GM18520 (cell line): Measurements from ENCODE around the gene GNGT2.

ENCODE experiments used
- ATAC-seq: cut with Tn5 transposase; IDR thresholded peaks from one replicate; pipeline ENCODE4 v1.9.1; 2021; ENCODE audit not compliant: unreplicated experiment

Gene GNGT2

DNA sequence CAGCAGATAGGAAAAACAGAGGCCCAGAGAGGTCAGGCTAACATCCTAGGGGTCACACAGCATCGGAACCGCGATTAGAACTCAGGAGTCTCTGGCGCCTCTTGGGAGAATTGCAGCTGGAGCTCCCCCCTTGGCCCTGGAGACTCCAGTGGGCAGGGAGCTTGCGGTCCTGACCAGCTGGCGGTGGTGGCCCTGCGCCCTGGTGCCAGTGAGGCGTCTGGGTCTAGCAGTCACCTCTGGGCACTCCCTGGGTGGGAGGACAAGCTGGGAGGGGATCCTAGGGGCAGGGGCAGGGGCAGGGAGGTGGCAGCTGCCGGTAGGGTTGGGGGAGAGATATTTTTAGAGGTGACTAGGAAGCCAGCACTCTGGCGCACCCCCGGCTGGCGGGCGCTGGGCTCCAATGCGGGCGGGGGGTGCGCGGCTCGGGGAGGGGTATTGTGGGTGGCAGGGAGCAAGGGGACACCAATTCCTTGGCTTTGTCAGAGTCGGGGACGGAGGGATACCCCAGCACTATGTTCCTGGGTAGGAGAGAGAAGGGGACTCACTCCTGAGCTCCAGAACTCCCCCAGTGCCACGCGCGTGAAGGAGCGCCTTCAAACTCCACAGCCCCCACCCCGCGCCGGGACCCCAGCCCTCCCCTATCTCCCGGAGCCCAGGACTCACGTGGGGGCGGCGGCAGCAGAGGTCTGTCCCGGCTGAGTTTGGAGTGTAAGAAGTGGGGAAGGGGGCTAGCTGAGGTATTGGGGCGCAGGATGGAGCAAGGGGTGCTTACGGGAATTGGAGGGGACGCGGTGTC lies 19.6 kb upstream of the GNGT2 start:
- no peak for ATAC-seq

DNA sequence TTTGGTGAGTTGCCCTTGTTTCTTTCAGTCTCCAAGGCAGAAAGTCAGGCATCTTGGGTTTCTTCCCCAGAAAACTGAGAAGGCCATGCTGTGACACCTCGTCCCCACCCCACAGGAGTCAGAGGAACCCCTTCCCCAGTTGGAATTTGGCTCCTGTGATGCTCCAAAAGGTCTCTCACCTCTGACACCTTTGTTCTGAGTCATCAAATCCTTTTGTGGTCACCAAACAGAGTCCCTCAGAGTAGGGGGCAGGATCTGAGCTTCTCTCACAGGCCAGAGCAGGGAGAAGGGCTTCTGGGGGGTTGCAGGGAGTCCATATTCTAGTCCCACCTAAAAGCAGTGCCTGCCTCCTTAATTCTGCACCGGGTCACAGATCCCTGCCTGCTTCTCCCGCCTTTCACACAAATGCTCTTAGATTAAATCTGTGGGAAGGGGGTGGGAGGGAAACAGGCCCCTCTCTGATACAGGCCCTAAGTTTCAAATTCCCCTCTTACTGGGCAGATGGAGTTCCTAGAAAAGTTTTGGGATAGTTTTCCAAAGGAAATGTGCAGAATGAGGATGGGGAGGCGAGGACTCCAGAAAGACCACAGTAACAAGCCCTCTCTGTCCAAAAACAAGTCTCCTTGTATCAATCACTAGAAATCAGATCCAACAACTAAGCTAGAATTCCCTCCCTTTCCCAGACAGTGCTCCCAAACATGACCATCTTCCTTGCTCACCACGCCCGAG lies 18.9 kb upstream of the GNGT2 start:
- no peak for ATAC-seq

DNA sequence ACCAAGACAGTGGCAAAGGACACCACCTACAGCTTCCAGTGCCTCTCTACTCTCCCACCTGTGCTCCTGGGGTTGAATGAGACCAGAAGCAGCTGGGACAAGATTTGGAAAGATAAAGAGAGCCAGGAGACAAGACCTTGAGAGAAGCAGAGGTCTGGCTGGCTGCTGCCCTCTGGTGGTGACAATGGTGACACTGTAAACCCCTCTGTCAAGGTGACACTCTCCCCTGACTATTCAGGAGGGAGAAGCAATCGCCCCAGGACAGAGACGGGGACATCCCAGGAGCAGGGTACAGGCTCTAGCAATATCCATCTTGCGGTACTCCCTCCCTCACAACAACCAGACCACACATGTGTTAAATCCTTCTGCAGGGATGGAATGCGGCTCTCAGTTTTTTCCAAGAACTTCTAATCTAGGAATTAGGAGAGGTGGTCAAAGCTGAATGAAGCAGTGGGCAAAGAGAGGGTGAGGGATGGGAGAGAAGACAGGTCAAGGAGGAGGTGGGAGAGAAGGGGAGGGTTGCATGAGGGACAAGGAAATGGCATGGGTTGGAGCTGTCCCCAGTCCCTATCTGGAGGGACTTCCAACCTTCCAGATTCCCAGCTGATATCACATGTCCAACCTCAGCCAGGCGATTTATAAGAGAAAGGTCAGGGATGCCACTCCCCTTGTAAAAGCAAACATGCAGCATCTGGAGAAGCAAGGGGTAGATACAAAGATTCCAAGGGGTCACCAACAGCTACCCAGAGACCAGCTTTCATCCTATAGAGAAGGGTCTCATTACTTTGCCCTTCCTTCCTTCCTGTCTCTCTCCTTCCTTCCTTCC lies 17.3 kb upstream of the GNGT2 start:
- no peak for ATAC-seq

DNA sequence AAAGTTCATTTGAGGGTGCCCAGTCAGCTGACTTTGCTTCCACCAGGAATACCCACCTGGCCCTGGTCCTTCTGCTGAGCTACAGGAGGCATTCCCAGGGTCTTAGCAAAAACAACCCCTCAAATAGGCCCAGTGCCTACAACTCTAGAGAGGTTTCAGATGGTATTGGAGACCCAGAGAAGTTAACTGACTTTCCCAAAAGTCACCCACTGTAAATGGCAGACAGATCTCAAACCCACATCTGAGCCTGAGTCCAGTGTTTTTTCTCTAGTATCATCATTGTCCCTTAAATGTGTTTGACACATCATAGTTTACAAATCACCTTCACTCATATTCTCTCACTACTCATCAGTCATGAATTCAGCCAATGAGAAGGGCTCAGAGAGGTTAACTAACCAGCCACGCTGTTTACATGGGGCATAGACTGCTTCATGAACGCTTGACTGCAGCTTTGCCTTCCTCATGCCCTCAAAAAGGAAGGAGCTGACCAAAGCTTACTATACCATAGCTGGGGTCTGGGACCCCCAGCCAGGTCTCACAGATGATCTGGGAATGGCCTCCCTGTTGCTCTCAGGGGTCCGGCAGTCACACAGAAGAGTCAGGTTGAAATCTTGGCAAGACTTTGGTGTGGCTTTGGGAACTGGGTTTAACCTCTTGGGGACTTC lies 16.5 kb upstream of the GNGT2 start:
- no peak for ATAC-seq

DNA sequence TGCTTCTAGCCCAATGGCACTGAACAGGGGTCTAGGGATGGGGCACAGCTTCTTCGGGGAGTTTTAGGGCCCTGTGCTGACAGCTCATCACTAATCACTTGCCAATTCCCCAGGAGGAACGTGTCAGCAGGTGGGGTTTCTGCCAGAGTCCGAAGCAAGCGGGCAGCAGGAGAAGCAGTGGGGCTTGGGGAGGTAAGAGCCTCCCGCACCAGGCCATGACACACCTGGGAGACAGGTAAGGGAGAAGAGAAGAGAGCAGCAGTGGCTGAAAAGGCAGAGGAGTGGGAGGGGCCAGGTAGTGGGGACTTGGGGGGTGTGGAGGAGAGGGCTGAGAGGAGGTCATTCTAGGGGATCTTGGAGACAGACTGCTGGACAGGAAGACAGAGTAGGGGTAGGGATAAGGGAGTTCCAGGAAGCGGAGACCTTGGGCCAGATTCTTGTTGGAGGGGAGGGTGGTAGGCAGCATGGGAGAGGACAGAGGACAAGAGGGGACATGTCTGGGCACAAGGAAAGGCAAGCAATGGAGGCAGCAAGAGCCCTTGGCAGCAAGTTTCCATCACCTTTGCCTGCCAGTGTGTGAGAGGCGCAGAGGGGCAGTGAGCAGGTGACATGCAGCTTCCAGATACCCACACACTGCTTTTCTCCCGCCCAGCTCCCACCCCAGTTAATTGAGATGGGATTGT lies 15.3 kb upstream of the GNGT2 start:
- no peak for ATAC-seq

DNA sequence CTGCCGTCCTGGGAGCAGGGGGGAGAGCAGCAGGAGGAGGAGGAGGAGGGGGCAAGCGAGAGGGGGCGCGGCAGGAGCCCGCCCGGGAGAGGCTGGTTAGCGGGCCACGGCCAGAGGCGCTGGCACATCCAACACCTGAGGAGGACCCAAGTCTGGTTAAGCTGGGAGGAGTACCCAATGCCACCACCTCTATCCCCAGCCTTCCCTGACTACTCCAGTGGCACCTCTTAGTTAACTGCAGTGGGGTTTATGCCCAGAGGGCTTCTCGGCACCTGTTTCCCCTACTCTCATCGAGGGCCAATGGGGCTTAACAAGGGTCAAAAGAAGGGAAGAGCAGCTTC lies 14.6 kb upstream of the GNGT2 start:
- ATAC-seq = no peak

DNA sequence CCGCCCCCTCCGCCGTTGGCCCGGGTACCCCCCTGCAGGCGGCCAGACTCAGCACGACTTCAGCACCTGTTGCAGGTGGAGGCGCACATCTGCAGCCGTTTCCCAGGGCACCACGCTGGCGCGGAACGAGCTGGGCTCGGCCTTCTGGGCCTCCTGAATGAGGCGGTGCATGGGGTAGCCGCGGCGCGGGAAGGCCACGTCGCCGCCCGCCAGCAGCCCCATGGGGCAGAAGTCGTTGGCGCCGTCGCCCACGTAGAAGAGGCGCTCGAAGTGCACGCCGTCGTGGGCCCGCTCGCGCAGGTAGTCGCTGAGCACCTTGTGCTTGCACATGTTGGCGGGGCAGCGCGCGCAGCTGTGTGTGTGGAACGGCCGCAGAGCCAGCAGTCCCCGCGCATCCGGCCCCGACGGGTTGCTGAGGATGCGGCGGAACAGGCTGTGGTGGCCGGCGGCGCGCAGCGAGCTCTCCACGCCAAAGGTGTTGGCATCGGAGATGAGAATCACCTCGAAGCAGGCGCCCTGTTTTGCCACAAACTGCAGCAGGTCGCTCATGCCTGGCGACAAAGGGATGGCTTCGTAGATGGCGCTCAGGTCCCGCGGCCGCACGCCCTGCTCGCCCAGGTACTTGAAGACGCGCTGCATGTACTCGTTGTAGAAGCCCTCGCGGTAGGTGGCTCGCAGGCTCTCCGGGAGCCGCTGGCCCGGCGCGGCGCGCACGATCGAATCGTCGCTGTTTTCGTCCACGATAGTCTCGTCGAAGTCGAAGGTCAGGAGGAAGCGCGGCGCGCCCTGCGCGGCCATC lies 14.0 kb upstream of the GNGT2 start:
- no peak for ATAC-seq

DNA sequence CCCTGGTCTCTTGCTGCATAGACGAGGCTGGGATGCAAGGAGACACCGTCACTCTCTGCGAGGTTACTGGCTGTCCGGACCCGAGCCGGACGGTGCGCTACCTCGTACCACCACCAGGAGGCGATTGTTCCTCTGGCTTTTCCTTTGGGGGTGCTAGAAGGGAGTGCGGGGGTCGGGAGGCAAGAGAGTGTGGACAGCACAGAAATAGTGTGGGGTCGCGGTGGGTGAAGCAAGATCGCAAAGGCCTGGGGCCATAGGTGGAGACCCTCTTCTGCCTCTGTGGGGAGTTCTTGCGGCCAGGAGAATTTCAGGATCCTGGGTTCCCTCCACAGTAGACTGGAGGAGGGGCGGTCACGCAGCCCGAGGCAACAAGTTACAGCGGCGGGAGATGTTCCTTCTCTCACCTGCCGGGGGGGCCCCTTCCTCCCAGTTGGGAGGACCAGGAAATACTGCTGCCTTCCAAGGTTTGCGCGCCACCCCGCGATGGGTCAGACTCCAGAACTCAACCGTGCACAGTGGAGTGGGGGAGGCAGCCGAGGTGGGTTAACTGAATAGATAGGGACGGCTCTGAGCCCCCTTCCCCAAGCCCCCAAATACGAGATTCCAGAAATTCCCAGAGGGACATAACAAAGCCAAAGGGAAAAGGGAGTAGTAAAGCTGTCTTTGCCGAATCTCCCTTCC lies 13.3 kb upstream of the GNGT2 start:
- ATAC-seq = no peak

DNA sequence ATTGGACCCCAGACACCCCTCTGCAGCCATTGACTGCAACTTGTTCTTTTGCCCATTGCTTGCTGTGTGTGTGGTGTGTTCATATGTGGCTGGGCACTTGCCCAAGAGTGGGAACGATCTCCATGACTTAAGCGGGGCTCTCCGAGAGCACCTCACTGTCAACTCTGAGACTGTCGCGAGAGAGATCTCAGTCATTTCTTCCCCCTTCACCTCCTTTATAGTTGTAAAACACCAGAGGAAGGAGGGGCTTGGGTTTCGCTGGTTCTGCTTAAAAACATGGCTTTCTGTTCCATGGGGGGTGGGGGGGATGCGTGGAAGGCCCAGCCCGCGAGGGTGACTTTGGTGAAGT lies 12.8 kb upstream of the GNGT2 start:
- ATAC-seq = no peak

DNA sequence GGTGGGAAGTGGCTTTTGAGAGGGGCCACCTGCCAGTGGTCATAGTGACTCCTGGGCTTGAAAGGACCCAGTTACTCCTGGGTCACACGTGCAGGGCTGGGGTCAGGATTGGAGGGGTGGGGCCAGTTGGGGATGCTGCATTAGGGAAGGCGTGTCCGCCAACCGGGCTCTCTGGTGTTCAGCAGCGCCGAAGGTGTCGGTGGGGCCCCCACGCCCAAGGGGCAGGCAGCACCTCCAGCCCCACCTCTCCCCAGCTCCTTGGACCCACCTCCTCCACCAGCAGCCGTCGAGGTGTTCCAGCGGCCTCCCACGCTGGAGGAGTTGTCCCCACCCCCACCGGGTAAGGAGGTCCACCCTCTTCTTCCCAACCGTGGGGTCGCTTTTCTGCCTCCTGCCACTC lies 9.6 kb upstream of the GNGT2 start:
- ATAC-seq = no peak

DNA sequence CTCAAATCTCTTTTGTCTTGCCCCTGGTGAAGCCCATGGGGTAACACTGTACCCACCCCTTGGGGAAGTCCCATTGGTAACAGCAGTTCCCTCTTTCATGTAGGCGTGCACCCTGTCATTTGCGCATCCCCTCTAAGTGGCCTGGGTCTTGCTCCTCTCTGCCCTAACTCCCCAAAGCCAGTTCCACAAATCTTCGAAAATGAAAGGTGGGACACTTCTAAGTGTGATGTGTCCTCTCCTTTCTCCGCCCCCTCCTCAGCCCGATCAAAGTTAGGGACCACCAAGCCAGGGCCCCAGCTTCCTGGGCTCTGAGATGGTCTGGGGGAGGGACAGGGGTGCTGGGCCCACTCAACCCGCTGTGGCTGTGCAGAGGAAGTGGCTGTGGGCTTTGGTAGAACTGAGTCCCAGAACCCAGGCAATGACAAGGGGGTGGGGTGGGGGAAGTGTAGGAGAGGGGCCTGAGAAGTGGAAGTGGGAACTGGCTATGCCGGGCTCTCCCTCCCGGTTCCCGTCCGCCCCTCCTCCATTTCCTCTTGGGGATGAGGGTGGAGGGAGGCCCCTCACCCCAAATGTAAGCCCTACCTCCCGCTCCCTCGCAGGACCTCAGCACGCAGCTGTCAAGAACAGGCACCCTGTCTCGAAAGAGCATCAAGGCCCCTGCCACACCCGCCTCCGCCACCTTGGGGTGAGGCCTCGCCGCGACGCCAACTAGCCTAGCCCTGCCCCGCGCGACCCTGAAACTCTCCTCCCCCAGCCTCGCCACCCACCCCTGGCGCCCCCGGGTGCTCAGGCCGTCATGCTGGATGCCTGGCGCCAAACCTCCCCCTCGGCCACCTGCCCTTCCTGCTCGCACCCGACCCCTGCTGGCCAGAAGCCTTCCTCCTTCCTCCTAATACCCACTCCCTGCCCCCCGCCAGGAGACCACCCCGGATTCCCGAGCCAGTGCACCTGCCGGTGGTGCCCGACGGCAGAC lies 8.9 kb upstream of the GNGT2 start:
- no peak for ATAC-seq

DNA sequence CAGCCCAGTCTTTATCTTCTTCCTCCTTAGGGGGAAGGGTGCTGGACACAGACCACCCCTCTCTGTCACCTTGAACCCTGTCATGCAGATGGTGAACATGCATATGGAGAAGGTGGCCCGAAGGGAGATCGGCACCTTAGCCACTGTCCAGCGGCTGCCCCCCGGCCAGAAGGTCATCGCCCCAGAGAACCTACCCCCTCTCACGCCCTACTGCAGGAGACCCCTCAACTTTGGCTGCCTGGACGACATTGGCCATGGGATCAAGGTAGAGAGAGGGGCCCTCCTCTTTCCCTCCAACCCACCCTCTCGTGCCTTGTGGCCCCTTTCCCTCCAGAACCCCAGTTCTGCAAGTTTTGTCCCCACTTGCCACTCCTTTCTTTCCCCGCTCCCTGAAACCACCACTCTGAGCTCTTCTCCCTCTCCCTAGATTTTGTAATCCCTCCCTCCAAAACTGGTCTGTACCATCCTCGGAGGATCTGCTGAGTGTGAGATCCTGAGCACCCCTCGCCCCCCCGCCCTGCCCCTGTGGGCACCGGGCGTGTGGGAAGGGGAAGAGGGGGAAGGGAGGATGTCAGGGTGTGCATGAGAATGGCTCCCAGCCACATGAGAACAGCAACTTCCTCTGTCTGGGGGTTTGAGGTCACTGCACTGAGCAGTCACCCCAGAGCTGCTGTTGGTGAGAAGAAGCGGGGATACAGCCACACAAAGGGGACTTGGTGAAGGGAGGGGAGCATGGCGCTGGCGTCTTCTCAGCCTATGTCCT lies 7.5 kb upstream of the GNGT2 start:
- ATAC-seq = peak; percentile 47

DNA sequence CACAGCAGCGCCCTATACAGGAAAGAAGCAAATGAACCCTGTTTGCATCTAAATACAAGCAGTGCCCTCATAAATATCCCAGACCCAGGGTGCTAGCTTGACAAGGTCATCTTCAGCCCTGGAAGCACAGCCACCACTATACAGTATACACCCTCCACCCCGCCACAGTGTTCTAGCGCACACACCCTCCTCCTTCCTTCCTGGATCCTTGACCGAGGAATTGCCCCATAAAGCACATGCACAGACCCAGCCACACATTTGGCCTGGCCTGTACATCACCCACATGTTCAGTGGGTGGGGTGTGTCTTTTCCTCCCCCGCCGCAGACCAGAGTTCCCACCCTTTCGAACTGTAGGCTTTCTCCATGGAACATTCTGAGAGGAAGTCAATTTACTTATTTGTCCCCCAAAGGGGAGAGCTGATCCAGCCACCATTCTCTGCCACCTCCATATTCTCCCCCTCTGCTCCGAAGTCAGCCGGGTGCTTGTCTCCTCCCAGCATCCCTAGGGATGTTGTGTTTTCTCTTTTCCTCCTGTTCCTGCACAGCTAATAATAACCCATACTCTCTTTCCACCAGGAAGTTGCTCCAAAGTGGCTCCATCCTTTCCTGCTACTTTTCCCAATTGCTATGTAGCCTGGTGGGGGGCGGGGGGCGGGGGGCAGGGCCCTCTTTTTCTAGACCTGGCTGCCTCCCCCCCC lies 6.7 kb upstream of the GNGT2 start:
- ATAC-seq = no peak

DNA sequence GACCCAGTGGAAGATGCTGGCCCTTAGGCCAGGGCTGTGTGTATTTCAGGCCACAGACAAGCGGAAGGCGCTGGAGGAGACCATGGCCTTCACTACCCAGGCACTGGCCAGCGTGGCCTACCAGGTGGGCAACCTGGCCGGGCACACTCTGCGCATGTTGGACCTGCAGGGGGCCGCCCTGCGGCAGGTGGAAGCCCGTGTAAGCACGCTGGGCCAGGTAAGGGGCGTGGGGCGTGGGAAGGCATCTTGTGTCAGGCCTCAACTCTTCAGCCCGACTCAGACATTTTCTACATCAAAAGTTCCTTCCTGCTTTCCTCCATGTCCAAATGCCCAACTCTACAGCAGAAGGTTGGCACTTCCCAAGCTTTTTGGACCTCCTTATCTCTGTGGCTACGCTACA lies 6.1 kb upstream of the GNGT2 start:
- ATAC-seq = no peak

DNA sequence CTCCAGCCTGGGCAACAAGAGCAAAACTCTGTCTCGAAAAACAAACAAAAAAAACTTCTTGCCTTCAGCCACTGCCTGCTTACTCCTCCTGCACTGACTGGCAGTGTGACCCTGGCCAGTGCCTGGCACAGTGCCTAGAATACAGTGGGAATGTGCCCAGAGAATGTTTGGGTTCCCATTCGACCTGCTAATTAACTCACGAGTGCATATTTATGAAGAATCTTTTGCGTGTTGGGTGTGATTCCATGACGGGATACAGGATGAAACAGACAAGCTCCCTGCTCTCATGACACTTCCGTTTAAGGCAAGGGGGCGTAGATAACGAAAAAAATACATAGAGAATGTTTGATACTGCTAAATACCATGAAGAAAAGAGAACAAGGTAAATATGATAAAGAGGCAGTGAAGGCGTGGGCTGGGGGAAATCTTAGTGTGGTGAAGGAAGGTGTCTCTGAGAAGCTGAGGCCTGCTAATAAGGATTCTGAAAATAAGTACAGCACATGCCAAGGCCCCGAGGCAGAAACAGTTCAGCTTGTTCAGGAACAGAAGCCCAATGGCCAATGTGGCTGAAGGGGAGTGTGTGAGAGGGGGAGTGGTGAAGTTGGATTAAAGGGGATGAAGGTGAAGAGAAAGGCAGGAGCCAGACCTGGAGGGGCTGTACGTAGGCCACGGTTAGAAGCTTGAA lies 4.4 kb upstream of the GNGT2 start:
- no peak for ATAC-seq

DNA sequence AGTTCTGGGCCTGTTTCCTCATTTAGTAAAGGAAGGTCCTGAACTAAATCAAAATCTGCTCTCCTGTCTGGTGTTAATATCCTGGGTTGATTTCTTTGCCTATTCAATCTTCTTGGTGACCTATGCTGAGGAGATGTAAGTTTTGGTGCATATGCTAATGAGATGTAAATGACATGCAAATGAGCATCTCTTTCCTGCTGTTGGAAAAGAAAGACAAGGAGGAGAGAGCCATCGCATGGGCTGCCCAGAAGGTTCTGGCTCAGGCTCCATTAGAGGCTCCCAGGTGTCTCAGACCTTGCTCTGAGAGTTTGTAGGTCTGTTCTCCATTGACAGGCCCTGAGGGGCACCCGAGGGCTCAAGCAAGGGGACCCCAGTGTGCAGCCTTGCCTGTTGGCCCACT lies 3.5 kb upstream of the GNGT2 start:
- no peak for ATAC-seq
